SK-N-SH treated with all-trans-retinoic acid at 6 μM for 48 hours (cell line): Measurements from ENCODE around the gene LRRTM3.

ENCODE experiments used
- ATAC-seq: fragments of 200-7000 bp; cut with Tn5 transposase; 3 replicates; pipeline ENCODE4 v1.9.1; 2020; ENCODE audit warnings: mild to moderate bottlenecking, moderate library complexity
- ARNTL ChIP-seq: fragments of 450-650 bp; formaldehyde crosslinking; IDR thresholded peaks from 2 replicates; pipeline ENCODE4 v1.5.0; 2020; ENCODE audit warnings: low read depth, mild to moderate bottlenecking, moderate library complexity, borderline replicate concordance
- BACH2 ChIP-seq: fragments of 250-450 bp; sonication (Bioruptor Pico); IDR thresholded peaks from 2 replicates; pipeline ENCODE4 v1.9.0; 2021; ENCODE audit warnings: mild to moderate bottlenecking, borderline replicate concordance
- CSDC2 ChIP-seq: fragments of 250-450 bp; sonication (Bioruptor Pico); IDR thresholded peaks from 2 replicates; pipeline ENCODE4 v1.5.0; 2020; ENCODE audit warnings: mild to moderate bottlenecking, moderate library complexity
- ESRRG ChIP-seq: fragments of 250-450 bp; sonication (Bioruptor Pico); IDR thresholded peaks from 2 replicates; pipeline ENCODE4 v1.6.1; 2021; ENCODE audit warnings: mild to moderate bottlenecking
- GLIS3 ChIP-seq: fragments of 250-450 bp; sonication (Bioruptor Pico); IDR thresholded peaks from 2 replicates; pipeline ENCODE4 v1.5.0; 2020; ENCODE audit warnings: mild to moderate bottlenecking, moderate library complexity
- ISL1 ChIP-seq: fragments of 250-450 bp; sonication (Bioruptor Pico); IDR thresholded peaks from 2 replicates; pipeline ENCODE4 v2.1.2; 2022; ENCODE audit warnings: mild to moderate bottlenecking, moderate library complexity
- OSR1 ChIP-seq: fragments of 250-450 bp; sonication (Bioruptor Pico); IDR thresholded peaks from 2 replicates; pipeline ENCODE4 v1.8.0; 2022; ENCODE audit warnings: moderate library complexity, mild to moderate bottlenecking, inconsistent platforms
- PPARA ChIP-seq: fragments of 250-450 bp; sonication (Bioruptor Pico); IDR thresholded peaks from 2 replicates; pipeline ENCODE4 v1.5.0; 2020; ENCODE audit warnings: mild to moderate bottlenecking, borderline replicate concordance
- RARB ChIP-seq: fragments of 250-450 bp; sonication (Bioruptor Pico); IDR thresholded peaks from 2 replicates; pipeline ENCODE4 v1.8.0; 2021; ENCODE audit warnings: mild to moderate bottlenecking, moderate library complexity
- SNAI2 ChIP-seq: fragments of 250-450 bp; sonication (Bioruptor Pico); IDR thresholded peaks from 2 replicates; pipeline ENCODE4 v1.5.0; 2020; ENCODE audit warnings: mild to moderate bottlenecking, moderate library complexity
- TCF4 ChIP-seq: fragments of 250-450 bp; sonication (Bioruptor Pico); IDR thresholded peaks from 2 replicates; pipeline ENCODE4 v1.8.0; 2021; ENCODE audit warnings: mild to moderate bottlenecking, moderate library complexity, borderline replicate concordance
- TOX ChIP-seq: fragments of 250-450 bp; sonication (Bioruptor Pico); IDR thresholded peaks from 2 replicates; pipeline ENCODE4 v1.8.0; 2021; ENCODE audit warnings: mild to moderate bottlenecking, moderate library complexity, borderline replicate concordance
- ZFP3 ChIP-seq: fragments of 250-450 bp; sonication (Bioruptor Pico); IDR thresholded peaks from 2 replicates; pipeline ENCODE4 v1.5.0; 2020; ENCODE audit warnings: mild to moderate bottlenecking, moderate library complexity
- ZFP30 ChIP-seq: fragments of 450-650 bp; formaldehyde crosslinking; IDR thresholded peaks from 2 replicates; pipeline ENCODE4 v1.5.0; 2022; ENCODE audit warnings: mild to moderate bottlenecking, moderate library complexity
- ZNF70 ChIP-seq: fragments of 450-650 bp; formaldehyde crosslinking; IDR thresholded peaks from 2 replicates; pipeline ENCODE4 v1.5.0; 2020; ENCODE audit warnings: mild to moderate bottlenecking, moderate library complexity
- ZNF8 ChIP-seq: fragments of 450-650 bp; formaldehyde crosslinking; IDR thresholded peaks from 2 replicates; pipeline ENCODE4 v1.5.0; 2020; ENCODE audit warnings: mild to moderate bottlenecking, moderate library complexity
- TF ChIP-seq, protein P1 (sequence below): fragments of 250-450 bp; sonication (Bioruptor Pico); IDR thresholded peaks from 2 replicates; pipeline ENCODE4 v1.8.0; 2021; ENCODE audit warnings: low read depth, mild to moderate bottlenecking, moderate library complexity, borderline replicate concordance
- TF ChIP-seq, protein P2 (sequence below): fragments of 250-450 bp; sonication (Bioruptor Pico); IDR thresholded peaks from 2 replicates; pipeline ENCODE4 v1.5.1; 2020; ENCODE audit warnings: low read depth, mild to moderate bottlenecking, moderate library complexity
- TF ChIP-seq, protein P3 (sequence below): fragments of 250-450 bp; sonication (Bioruptor Pico); IDR thresholded peaks from 2 replicates; pipeline ENCODE4 v1.8.0; 2020; ENCODE audit warnings: mild to moderate bottlenecking, moderate library complexity, borderline replicate concordance
- TF ChIP-seq, protein P4 (sequence below): fragments of 250-450 bp; sonication (Bioruptor Pico); IDR thresholded peaks from 2 replicates; pipeline ENCODE4 v1.5.1; 2021; ENCODE audit warnings: mild to moderate bottlenecking, moderate library complexity

LRRTM3 gene

DNA sequence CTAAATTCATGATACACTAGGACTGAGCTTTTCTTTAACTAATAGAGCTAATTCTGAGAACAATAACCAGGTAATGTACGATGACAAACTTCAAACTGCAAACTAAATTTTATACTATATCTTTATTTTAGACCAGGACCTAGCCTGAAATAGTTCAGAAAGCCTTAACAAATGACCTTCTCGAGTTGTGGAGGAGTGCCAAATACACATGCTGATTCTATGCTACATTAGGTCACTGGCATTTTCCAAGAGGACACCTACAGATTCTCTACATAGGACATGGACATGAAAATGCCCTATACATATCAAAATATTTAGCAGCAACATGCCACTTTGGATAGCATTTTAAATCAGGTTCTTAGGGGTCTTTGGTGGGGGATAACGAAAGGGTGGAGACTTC, 44.0 kb upstream of the LRRTM3 start:
- no peak for ATAC-seq

DNA sequence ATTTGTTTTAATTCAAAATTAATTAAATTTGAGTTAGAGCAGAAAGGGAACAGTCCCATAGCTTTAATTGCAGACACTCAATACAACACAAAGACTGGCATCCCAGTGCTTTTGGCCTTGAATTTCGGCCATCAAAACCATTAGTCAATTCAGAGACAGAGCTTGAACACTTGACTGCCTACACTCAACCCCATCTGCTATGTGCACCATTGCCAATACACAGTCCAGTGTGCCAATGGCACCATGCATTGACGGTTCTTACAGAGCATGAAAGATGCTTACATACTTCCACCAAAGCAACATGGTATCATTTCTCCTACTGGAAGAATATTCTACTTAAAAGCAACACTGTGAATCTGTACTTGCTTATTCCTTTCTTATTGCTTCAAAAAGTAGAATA, 43.6 kb upstream of the LRRTM3 start:
- no peak for TF ChIP-seq ZFP30 (CRISPR knock-in tag)
- no peak for TF ChIP-seq ESRRG
- TF ChIP-seq ZNF8: no peak
- TF ChIP-seq OSR1 (CRISPR knock-in tag): no peak
- TF ChIP-seq PPARA (CRISPR knock-in tag): no peak
- no peak for TF ChIP-seq BACH2 (CRISPR knock-in tag)
- no peak for TF ChIP-seq TOX (CRISPR knock-in tag)
- TF ChIP-seq, protein P1, sequence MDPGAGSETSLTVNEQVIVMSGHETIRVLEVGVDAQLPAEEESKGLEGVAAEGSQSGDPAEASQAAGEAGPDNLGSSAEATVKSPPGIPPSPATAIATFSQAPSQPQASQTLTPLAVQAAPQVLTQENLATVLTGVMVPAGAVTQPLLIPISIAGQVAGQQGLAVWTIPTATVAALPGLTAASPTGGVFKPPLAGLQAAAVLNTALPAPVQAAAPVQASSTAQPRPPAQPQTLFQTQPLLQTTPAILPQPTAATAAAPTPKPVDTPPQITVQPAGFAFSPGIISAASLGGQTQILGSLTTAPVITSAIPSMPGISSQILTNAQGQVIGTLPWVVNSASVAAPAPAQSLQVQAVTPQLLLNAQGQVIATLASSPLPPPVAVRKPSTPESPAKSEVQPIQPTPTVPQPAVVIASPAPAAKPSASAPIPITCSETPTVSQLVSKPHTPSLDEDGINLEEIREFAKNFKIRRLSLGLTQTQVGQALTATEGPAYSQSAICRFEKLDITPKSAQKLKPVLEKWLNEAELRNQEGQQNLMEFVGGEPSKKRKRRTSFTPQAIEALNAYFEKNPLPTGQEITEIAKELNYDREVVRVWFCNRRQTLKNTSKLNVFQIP (CRISPR knock-in tag): no peak
- ATAC-seq: no peak

More for the DNA sequence above, 44.0 kb upstream of the LRRTM3 start:
- TF ChIP-seq SNAI2 (CRISPR knock-in tag) (no peak), ESRRG (no peak), CSDC2 (CRISPR knock-in tag) (no peak), RARB (CRISPR knock-in tag) (no peak), ISL1 (CRISPR knock-in tag) (no peak), ZNF8 (no peak), TCF4 (CRISPR knock-in tag) (no peak), BACH2 (CRISPR knock-in tag) (no peak), TOX (CRISPR knock-in tag) (no peak), OSR1 (CRISPR knock-in tag) (no peak), ARNTL (CRISPR knock-in tag) (no peak), ZFP30 (CRISPR knock-in tag) (no peak), PPARA (CRISPR knock-in tag) (no peak), ZNF70 (CRISPR knock-in tag) (no peak), ZFP3 (CRISPR knock-in tag) (no peak), GLIS3 (CRISPR knock-in tag) (no peak)
- TF ChIP-seq, protein P2, sequence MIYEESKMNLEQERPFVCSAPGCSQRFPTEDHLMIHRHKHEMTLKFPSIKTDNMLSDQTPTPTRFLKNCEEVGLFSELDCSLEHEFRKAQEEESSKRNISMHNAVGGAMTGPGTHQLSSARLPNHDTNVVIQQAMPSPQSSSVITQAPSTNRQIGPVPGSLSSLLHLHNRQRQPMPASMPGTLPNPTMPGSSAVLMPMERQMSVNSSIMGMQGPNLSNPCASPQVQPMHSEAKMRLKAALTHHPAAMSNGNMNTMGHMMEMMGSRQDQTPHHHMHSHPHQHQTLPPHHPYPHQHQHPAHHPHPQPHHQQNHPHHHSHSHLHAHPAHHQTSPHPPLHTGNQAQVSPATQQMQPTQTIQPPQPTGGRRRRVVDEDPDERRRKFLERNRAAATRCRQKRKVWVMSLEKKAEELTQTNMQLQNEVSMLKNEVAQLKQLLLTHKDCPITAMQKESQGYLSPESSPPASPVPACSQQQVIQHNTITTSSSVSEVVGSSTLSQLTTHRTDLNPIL (CRISPR knock-in tag): no peak
- TF ChIP-seq, protein P1 (CRISPR knock-in tag): no peak
- TF ChIP-seq, protein P3, sequence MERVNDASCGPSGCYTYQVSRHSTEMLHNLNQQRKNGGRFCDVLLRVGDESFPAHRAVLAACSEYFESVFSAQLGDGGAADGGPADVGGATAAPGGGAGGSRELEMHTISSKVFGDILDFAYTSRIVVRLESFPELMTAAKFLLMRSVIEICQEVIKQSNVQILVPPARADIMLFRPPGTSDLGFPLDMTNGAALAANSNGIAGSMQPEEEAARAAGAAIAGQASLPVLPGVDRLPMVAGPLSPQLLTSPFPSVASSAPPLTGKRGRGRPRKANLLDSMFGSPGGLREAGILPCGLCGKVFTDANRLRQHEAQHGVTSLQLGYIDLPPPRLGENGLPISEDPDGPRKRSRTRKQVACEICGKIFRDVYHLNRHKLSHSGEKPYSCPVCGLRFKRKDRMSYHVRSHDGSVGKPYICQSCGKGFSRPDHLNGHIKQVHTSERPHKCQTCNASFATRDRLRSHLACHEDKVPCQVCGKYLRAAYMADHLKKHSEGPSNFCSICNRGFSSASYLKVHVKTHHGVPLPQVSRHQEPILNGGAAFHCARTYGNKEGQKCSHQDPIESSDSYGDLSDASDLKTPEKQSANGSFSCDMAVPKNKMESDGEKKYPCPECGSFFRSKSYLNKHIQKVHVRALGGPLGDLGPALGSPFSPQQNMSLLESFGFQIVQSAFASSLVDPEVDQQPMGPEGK: no peak
- TF ChIP-seq, protein P4, sequence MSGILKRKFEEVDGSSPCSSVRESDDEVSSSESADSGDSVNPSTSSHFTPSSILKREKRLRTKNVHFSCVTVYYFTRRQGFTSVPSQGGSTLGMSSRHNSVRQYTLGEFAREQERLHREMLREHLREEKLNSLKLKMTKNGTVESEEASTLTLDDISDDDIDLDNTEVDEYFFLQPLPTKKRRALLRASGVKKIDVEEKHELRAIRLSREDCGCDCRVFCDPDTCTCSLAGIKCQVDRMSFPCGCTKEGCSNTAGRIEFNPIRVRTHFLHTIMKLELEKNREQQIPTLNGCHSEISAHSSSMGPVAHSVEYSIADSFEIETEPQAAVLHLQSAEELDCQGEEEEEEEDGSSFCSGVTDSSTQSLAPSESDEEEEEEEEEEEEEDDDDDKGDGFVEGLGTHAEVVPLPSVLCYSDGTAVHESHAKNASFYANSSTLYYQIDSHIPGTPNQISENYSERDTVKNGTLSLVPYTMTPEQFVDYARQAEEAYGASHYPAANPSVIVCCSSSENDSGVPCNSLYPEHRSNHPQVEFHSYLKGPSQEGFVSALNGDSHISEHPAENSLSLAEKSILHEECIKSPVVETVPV: no peak

DNA sequence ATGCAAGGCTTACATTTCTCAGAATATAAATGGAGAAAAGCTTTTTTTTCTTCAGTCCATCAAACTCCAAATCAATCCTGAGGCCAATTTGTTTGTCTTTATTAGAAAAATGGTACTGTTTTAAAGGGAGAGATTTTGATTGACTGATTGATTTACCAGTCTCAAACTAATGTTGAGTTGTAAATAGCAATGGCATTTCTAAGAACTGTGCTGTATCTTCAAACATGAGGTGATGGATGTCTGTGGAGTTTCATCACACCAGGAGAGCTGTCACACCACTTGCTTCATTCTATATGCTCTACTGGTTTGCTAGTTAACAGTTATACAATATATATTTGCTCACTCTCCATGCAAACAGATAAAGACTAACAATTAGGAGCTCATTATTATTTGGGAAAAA, 39.0 kb upstream of the LRRTM3 start:
- no peak for ATAC-seq
- TF ChIP-seq RARB (CRISPR knock-in tag) (no peak), CSDC2 (CRISPR knock-in tag) (no peak), ARNTL (CRISPR knock-in tag) (no peak), ESRRG (no peak), SNAI2 (CRISPR knock-in tag) (no peak), GLIS3 (CRISPR knock-in tag) (no peak), PPARA (CRISPR knock-in tag) (no peak), TOX (CRISPR knock-in tag) (no peak), ZFP3 (CRISPR knock-in tag) (no peak), ZNF8 (no peak)
- TF ChIP-seq, protein P3: no peak
